Stimulated activated CD8-positive, alpha-beta memory T cell treated with anti-CD3 and anti-CD28 coated beads, Interleukin-4, amount 100 ng/mL, for 48 hours (primary cell): Measurements from ENCODE around the gene GUCY2F.

Source experiments
- DNase-seq: peaks from one replicate; pipeline ENCODE4 v3.0.0-alpha.2; 2020

Gene GUCY2F

GRCh38 chrX:109327251-109327650, 154.6 kb downstream of the GUCY2F start:
- DNase-seq = no peak
